Right lobe of liver (tissue), 4 donors: ENCODE results near the gene TMEM123.

ENCODE experiments used
- POLR2A ChIP-seq: fragments of 450-650 bp; IDR thresholded peaks from one replicate; pipeline ENCODE4 v1.6.1; 2017; ENCODE audit warnings: antibody characterized with exemption, mild to moderate bottlenecking
- TF ChIP-seq, protein P1 (sequence below), 4 donors: fragments of 200-600 bp in 3 of 4; fragments of 450-650 bp in 1 of 4; IDR thresholded peaks; one replicate each; pipeline versions ENCODE4 v1.5.1 to v1.8.0; 2016 to 2022; ENCODE audit warnings: antibody characterized with exemption in 4 of 4, mild to moderate bottlenecking in 2 of 4
- donor health status: DM: no; HTN: no; CAD: no.
- donor health status: DM: no; HTN: no; CAD: no.
- donor health status: DM: no; HTN: yes; CAD: no.

DNA sequence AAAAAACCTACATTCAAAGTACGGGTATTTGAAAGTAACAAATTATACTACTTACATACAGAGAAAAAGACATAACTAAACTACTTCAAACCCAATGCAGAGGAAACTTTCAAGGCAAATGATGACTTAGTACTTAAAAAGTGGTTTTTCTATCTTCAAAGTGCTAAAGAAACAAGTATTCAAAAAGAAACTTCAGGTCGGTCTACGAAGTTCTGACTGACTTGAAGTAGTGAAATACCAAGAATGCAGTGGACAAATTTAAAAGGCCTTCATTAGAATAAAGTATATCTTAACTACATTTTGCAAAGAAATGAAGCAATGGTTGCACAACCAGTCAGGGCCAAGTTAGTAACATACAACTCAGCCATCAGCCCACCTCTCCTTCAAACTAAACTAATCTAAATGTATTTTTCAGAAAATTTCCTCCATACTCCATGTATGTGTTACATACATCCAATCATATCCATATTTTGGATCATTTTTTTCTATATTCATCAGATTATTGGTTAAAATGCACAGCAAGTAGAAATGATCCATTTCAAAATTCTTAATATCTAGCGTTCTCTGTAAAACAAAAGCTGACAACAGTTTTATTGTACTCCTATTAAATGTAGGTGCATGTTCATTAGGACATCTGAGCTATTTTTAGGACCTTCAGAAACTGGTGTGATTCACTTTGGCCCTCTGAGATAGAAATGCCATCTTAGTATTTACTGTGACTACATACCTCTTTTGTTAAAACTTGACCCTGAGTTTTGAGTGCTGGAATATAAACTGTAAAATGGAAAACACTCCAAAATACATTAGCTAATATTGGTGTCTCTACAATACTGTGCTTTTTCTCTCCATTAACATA, 55.6 kb downstream of the TMEM123 start:
- TF ChIP-seq, protein P1, sequence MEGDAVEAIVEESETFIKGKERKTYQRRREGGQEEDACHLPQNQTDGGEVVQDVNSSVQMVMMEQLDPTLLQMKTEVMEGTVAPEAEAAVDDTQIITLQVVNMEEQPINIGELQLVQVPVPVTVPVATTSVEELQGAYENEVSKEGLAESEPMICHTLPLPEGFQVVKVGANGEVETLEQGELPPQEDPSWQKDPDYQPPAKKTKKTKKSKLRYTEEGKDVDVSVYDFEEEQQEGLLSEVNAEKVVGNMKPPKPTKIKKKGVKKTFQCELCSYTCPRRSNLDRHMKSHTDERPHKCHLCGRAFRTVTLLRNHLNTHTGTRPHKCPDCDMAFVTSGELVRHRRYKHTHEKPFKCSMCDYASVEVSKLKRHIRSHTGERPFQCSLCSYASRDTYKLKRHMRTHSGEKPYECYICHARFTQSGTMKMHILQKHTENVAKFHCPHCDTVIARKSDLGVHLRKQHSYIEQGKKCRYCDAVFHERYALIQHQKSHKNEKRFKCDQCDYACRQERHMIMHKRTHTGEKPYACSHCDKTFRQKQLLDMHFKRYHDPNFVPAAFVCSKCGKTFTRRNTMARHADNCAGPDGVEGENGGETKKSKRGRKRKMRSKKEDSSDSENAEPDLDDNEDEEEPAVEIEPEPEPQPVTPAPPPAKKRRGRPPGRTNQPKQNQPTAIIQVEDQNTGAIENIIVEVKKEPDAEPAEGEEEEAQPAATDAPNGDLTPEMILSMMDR (IDR thresholded peaks at IDR 0.05) = no peak
- TF ChIP-seq POLR2A = no peak
